ENCODE data around the gene PTPN21. TPM values are rescaled to one million over a fixed set of nuclear protein-coding genes. Genes with fewer than 3 reads are reported as not detected.
A peak's percentile ranks its signal among the peaks of the same experiment; 100 is the strongest.

The PTPN21 gene
- total and polyA plus RNA-seq, 2 experiments from 2014 or later = 12.0 to 16.7 TPM

- peaks cover 16% of the 10 kb centered on the region for H3K36me3 ChIP-seq
- DNase-seq (ENCODE audit: low read depth in 1 of 2, low spot score in 1 of 2) = peak in 1 of 2 donors; percentile 15
- no peak for TF ChIP-seq CTCF (IDR thresholded peaks at IDR 0.05; ENCODE audit: low read depth, low read length)
These were observed 77.1 kb downstream of the PTPN21 start for GRCh38 chr14:88477513-88478250.

GRCh38 chr14:88476825-88477224, 78.0 kb downstream of the PTPN21 start:
- Histone ChIP-seq H3K36me3 (peaks cover 20% of the 10 kb centered on the region), H3K4me1 (ENCODE audit: low read depth) (peaks cover 23% of the 10 kb centered on the region), H3K9me3 (ENCODE audit: low read depth) (no peaks in the 10 kb centered on the region), H3K27ac (peak overlapping the region; percentile 36), H3K4me3 (no peak overlapping the region), H3K27me3 (no peaks in the 10 kb centered on the region)
- no peak for DNase-seq (ENCODE audit: low read depth in 1 of 2, low spot score in 1 of 2)
- TF ChIP-seq CTCF (IDR thresholded peaks at IDR 0.05; ENCODE audit: low read depth, low read length) = no peak

More at GRCh38 chr14:88477513-88478250, 77.1 kb downstream of the PTPN21 start:
- H3K27me3 ChIP-seq = no peaks in the 10 kb centered on the region
- no peaks in the 10 kb centered on the region for H3K9me3 ChIP-seq (ENCODE audit: low read depth)
- peak overlapping the region; percentile 30 for H3K27ac ChIP-seq
- no peak overlapping the region for H3K4me3 ChIP-seq
- H3K4me1 ChIP-seq (ENCODE audit: low read depth) = peaks cover 30% of the 10 kb centered on the region

DNA sequence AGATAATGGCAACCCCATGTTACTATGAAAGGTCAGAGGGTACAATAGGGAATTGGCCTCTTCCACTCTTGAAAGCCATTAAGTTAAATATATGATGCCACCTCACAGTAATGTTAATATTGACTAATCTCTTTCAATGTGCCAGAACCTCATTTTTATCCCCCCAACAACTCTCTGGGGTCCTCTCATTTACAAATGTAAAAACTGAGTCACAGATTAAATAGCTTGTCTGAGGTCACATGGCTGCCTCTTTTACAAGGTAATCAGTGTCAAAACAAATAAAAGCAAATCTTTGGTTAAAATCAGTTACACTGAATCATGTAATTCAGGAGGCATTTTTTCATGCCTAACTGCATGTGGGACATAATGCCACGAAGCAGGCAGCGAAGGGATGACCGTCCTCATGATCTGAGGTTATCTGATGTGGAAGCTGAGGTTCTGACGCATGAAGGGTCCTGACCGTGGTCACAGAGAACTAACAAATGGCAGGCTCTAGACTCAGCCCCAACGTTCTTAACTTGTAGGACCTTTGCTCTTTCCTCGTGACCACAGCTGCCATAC, 78.5 kb downstream of the PTPN21 start:
- Histone ChIP-seq H3K9me3 (ENCODE audit: low read depth) (no peaks in the 10 kb centered on the region), H3K27ac (peak overlapping the region; percentile 36), H3K27me3 (no peaks in the 10 kb centered on the region), H3K36me3 (peaks cover 20% of the 10 kb centered on the region), H3K4me3 (no peak overlapping the region), H3K4me1 (ENCODE audit: low read depth) (peaks cover 19% of the 10 kb centered on the region)
- TF ChIP-seq CTCF (IDR thresholded peaks at IDR 0.05; ENCODE audit: low read depth, low read length) = no peak
- no peak for DNase-seq (ENCODE audit: low read depth in 1 of 2, low spot score in 1 of 2)

DNA sequence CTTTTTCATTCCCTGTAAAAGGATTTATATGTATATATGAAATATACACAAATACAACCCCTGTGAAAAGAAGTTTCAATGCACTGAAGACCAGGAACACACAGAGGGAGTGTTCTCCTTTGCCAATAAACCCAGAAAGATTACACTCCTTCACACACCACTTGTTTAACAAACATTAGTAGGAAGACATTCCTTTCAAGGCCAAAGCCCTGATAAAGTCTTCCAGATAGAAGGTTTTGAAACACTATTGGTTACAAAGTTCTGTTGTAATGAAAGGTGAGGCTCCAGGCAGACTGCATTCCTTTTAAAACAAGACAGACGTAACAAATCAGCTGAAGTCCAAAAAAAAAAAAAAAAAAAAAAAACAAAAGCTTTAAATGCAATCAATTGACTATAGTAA, 81.0 kb downstream of the PTPN21 start:
- Histone ChIP-seq H3K4me1 (ENCODE audit: low read depth) (peaks cover 17% of the 10 kb centered on the region), H3K36me3 (peaks cover 25% of the 10 kb centered on the region), H3K27me3 (no peaks in the 10 kb centered on the region), H3K27ac (peak overlapping the region; percentile 84), H3K9me3 (ENCODE audit: low read depth) (no peaks in the 10 kb centered on the region), H3K4me3 (no peak overlapping the region)
- no peak for TF ChIP-seq CTCF (IDR thresholded peaks at IDR 0.05; ENCODE audit: low read depth, low read length)
- peak; percentile 23 to 42 for DNase-seq (ENCODE audit: low read depth in 1 of 2, low spot score in 1 of 2)

DNA sequence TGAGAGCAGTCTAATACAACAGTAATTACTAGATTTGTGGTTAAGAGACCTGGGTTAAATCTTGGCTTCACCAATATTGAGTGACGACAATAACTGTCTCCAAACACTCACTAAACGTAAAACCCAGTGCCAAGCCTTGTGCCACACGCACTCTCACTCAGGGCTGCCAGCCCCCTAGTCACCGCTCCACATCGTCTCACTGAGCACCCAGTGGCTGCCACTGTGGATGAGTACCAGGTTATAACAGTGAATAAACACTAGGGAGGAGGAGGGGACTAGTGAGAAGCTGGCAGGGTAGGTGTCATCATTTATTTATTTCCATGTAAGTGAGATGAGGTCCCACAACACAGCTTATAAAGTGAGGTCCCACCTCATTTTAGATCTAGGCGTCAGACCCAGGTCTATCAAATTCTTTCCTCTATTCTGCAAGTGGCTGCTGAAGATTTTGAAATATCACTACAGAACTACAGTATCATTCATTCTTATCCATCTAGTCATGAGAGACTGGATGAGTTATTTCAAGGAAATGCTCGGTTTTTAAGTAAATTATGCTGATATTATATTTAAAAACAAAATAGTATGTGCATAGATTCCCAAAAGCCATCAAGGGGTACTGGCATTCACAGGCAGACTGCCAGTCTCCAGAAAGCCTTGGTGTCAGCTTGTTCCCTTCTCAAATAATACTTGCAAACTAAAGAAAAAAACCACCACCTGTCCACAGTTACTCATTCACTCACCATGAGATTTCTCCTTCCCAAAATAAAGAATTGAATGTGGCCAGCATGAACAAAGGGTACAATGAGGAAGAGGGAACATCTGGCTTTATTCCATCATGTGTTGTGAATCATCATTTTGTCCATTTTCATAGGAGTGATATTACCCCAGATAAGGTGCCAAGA, 84.0 kb downstream of the PTPN21 start:
- peaks cover 39% of the 10 kb centered on the region for H3K36me3 ChIP-seq
- no peak for TF ChIP-seq CTCF (IDR thresholded peaks at IDR 0.05; ENCODE audit: low read depth, low read length)
- DNase-seq (ENCODE audit: low read depth in 1 of 2, low spot score in 1 of 2) = peak in 1 of 2 donors; percentile 9
- H3K27me3 ChIP-seq = no peaks in the 10 kb centered on the region
- H3K27ac ChIP-seq = peak overlapping the region; percentile 45
- no peaks in the 10 kb centered on the region for H3K9me3 ChIP-seq (ENCODE audit: low read depth)
- H3K4me1 ChIP-seq (ENCODE audit: low read depth) = peaks cover 21% of the 10 kb centered on the region
- no peak overlapping the region for H3K4me3 ChIP-seq

Measured in cardiac muscle cell (in vitro differentiated cells and primary cell).